Activated CD4-positive, alpha-beta T cell treated with anti-CD3 and anti-CD28 coated beads for 36 hours (primary cell): ENCODE measurements around the gene CD96. TPM values are rescaled to one million over a fixed set of nuclear protein-coding genes. Genes with fewer than 3 reads are reported as not detected.
A peak's percentile ranks its signal among the peaks of the same experiment; 100 is the strongest.

Experiments
- ATAC-seq: fragments of 200-7000 bp; cut with Tn5 transposase; one replicate; pipeline ENCODE4 v1.10.0; 2021; ENCODE audit warnings: mild to moderate bottlenecking, moderate library complexity
- CTCF ChIA-PET: fragments of 350-600 bp; sonication (Branson Sonifier 250); formaldehyde crosslinking; loops from one replicate; lab custom pipeline; 2021; ENCODE audit warnings: antibody characterized with exemption; lab: Charles Lee
- POLR2A ChIA-PET: fragments of 350-600 bp; sonication (Branson Sonifier 250); formaldehyde crosslinking; loops from one replicate; lab custom pipeline; 2021; ENCODE audit warnings: antibody characterized with exemption, inconsistent platforms; lab: Charles Lee
- DNase-seq: peaks from one replicate; pipeline ENCODE4 v3.0.0-alpha.2; 2020
- H3K27ac Mint-ChIP-seq: one replicate; pipeline ENCODE4 v1.8.0; 2021; ENCODE audit warnings: mixed read lengths
- H3K27me3 Mint-ChIP-seq: one replicate; pipeline ENCODE4 v1.8.0; 2021; ENCODE audit warnings: mixed read lengths
- H3K36me3 Mint-ChIP-seq: one replicate; pipeline ENCODE4 v1.8.0; 2021; ENCODE audit warnings: low read depth, mixed read lengths
- H3K4me1 Mint-ChIP-seq: one replicate; pipeline ENCODE4 v1.8.0; 2021; ENCODE audit warnings: mixed read lengths
- H3K4me3 Mint-ChIP-seq: one replicate; pipeline ENCODE4 v1.8.0; 2021; ENCODE audit warnings: mild to moderate bottlenecking, moderate library complexity, mixed read lengths
- H3K9me3 Mint-ChIP-seq: one replicate; pipeline ENCODE4 v1.8.0; 2021; ENCODE audit warnings: low read depth, mixed read lengths
- intact Hi-C, 2 experiments: fragments of 100-400 bp; cut with DNase I in 1 of 2; cut with micrococcal nuclease in 1 of 2; formaldehyde crosslinking; loops; one replicate each; pipeline versions ENCODE4 v1.14.2 to v1.15.1; 2022 to 2024; cut with DNase I, micrococcal nuclease
- total RNA-seq, 2 experiments: library from RNA; stranded (reverse); gene quantifications; one replicate each; pipeline ENCODE4 v1.2.3, GENCODE V29; 2021

Gene CD96
- total RNA-seq, 2 experiments from 2014 or later: 38.3 to 40.8 TPM

DNA sequence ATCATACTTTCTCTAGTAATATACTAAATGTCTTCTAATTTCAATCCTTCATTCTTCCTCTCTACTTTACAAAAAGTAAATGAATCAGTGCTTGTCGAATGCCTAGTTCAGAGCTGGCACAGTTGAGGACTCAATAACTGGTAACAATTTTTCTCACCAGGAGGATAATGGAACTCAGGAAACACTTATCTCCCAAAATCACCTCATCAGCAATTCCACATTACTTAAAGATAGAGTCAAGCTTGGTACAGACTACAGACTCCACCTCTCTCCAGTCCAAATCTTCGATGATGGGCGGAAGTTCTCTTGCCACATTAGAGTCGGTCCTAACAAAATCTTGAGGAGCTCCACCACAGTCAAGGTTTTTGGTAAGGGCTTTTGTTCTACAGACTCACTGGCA is 36.9 kb downstream of the CD96 start:
- intact Hi-C loops: loop anchor here (1.0 to 10.0 kb wide), 5 partner anchors 37 to 388 kb away; no protein-coding TSS in a partner anchor
- ChIA-PET CTCF (interaction anchor here (0.6 to 3.1 kb wide), 23 partner anchors 9 to 400 kb away, joined by 3 to 33 read pairs (median 5); partner anchors contain the start of genes ABHD10 and ZBED2), POLR2A (interaction anchor here (1.0 kb wide), 1 partner anchor 14 kb away, joined by 3 read pairs; no protein-coding TSS in a partner anchor)
- Mint-ChIP-seq H3K27me3 (no peaks in the 10 kb centered on the region), H3K4me1 (peaks cover 74% of the 10 kb centered on the region), H3K9me3 (peaks cover 3% of the 10 kb centered on the region), H3K27ac (peak overlapping the region; percentile 72), H3K4me3 (no peak overlapping the region), H3K36me3 (peaks cover 71% of the 10 kb centered on the region)
- DNase-seq (no peak), ATAC-seq (no peak)

DNA sequence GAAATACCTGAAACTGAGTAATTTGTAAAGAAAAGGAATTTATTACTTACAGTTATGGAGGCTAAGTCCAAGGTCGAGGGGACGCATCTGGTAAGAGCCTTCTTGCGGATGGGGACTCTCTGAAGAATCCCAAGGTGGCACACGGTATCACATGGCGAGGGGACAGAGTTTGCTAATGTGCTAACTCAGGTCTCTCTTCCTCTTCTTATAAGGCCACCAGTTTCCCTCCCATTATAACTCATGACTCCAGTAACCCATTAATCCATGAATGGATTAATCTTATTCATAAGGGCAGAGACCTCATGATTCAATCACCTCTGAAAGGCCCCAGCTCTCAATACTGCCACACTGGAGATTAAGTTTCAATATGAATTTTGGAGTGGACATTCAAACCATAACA is 37.5 kb downstream of the CD96 start:
- DNase-seq (no peak), ATAC-seq (no peak)
- peak overlapping the region; percentile 72 for H3K27ac Mint-ChIP-seq
- H3K4me1 Mint-ChIP-seq: peaks cover 78% of the 10 kb centered on the region
- intact Hi-C loops: loop anchor here (5.0 to 10.0 kb wide), 3 partner anchors 88 to 388 kb away; no protein-coding TSS in a partner anchor
- H3K9me3 Mint-ChIP-seq: peaks cover 4% of the 10 kb centered on the region
- ChIA-PET POLR2A (no interaction called here), CTCF (interaction anchor here (1.7 to 3.1 kb wide), 6 partner anchors 11 to 136 kb away, joined by 3 to 33 read pairs (median 10); no protein-coding TSS in a partner anchor)
- peaks cover 76% of the 10 kb centered on the region for H3K36me3 Mint-ChIP-seq
- no peaks in the 10 kb centered on the region for H3K27me3 Mint-ChIP-seq
- no peak overlapping the region for H3K4me3 Mint-ChIP-seq

DNA sequence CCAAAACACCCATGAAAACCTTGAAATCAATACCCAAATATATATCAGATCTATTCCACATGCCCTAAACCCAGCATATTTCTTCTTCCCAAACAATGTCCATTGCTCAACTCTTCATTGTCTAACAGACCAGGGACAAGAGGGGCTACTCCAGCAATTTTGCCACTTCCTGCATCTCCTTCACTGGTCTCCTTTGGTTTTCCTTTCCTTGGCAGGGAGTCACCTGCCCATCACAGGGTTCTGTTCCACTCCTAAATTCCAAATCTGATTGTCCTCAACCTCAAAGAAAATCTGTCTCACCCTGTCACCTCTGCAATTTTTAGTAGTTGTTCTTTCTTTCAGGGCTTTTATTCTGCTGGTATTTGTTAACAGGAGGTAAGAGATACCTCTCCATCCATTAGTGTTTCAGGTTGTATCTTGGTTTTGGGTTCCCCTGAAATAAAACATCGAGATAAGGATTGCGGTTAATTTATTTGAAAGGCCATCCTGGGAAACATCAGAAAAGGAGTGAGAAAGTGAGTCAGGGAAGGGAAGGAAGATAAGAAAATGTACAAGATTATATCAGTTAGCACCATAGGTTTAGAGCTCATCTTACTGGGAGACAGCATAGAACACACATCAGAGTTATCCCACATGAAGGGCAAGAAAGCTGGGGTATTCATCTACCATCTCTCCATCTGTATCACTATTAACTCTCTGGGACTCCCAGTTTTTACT is 39.6 kb downstream of the CD96 start:
- ATAC-seq (no peak), DNase-seq (no peak)
- H3K36me3 Mint-ChIP-seq: peaks cover 80% of the 10 kb centered on the region
- POLR2A ChIA-PET: no interaction called here
- intact Hi-C loops: loop anchor here in 1 of 2 experiments (2.0 kb wide), 1 partner anchor 15 kb away; no protein-coding TSS in a partner anchor
- peaks cover 83% of the 10 kb centered on the region for H3K4me1 Mint-ChIP-seq
- H3K4me3 Mint-ChIP-seq: no peak overlapping the region
- no peaks in the 10 kb centered on the region for H3K27me3 Mint-ChIP-seq
- peak overlapping the region; percentile 86 for H3K27ac Mint-ChIP-seq
- H3K9me3 Mint-ChIP-seq: peaks cover 8% of the 10 kb centered on the region
- CTCF ChIA-PET: no interaction called here

DNA sequence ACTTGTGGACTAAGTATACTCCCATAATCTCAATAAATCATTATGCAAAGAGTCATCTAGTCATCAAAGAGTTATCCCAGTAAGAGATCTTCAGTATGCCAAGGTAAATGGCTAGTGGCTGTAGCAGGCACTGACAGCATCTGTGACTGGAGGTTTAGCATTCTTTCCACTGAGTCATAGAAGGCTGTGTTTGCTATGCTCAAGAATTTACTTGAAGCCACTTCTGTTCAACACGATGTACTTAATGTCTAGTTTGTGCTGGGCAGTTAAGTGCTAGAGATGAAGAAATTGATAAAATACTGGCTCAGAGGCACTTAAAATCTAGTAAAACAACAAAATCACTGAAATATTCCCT is 40.1 kb downstream of the CD96 start:
- Mint-ChIP-seq H3K4me3 (no peak overlapping the region), H3K27me3 (no peaks in the 10 kb centered on the region), H3K36me3 (peaks cover 83% of the 10 kb centered on the region), H3K9me3 (peaks cover 12% of the 10 kb centered on the region), H3K4me1 (peaks cover 83% of the 10 kb centered on the region), H3K27ac (peak overlapping the region; percentile 86)
- intact Hi-C loops: loop anchor here in 1 of 2 experiments (2.0 kb wide), 1 partner anchor 15 kb away; no protein-coding TSS in a partner anchor
- DNase-seq (peak; percentile 39), ATAC-seq (peak; percentile 72)
- ChIA-PET POLR2A (no interaction called here), CTCF (no interaction called here)

DNA sequence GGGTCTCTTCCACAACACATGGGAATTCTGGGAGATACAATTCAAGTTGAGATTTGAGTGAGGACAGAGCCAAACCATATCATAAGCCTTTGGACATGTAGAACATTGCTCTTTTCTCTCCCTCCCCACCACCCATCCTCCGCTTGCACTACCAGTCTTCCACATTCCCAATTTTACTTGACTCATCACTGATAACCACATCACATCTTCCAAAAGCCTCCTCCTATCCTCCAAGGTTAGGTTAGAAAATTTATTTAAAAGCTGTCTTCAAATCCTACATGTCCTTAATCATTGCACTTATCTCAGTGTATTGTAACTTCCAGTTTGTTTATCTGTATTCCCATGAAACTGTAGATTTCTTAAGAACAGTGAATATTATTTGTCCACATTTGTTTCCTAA is 42.7 kb downstream of the CD96 start:
- intact Hi-C loops: no loop called here
- ChIA-PET POLR2A (no interaction called here), CTCF (interaction anchor here (3.0 kb wide), 1 partner anchor 32 kb away, joined by 12 read pairs; no protein-coding TSS in a partner anchor)
- Mint-ChIP-seq H3K27me3 (no peaks in the 10 kb centered on the region), H3K9me3 (peaks cover 12% of the 10 kb centered on the region), H3K27ac (no peak overlapping the region), H3K4me1 (peaks cover 78% of the 10 kb centered on the region), H3K4me3 (no peak overlapping the region), H3K36me3 (peaks cover 82% of the 10 kb centered on the region)
- ATAC-seq (no peak), DNase-seq (no peak)

DNA sequence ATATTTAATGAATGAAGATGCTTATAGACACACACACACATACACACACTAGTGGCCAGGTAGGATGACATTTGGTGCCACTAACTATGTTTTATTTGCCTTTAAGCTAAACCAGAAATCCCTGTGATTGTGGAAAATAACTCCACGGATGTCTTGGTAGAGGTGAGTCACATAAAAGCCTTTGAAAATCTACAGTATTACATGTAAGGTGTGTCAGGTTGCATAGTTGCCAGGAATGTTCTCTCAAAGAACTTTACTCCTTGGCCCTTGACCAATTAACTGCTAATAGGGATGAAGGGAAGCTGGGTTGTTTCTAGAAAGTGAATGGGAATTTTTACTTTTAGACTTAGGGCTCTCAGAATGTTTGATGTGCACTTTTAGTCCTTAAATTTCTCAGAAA is 43.2 kb downstream of the CD96 start:
- H3K9me3 Mint-ChIP-seq: peaks cover 12% of the 10 kb centered on the region
- H3K4me3 Mint-ChIP-seq: no peak overlapping the region
- H3K36me3 Mint-ChIP-seq: peaks cover 82% of the 10 kb centered on the region
- ChIA-PET POLR2A (no interaction called here), CTCF (interaction anchor here (0.9 to 3.0 kb wide), 2 partner anchors 31 to 383 kb away, joined by 6 to 12 read pairs; no protein-coding TSS in a partner anchor)
- ATAC-seq: no peak
- DNase-seq: no peak
- no peak overlapping the region for H3K27ac Mint-ChIP-seq
- peaks cover 78% of the 10 kb centered on the region for H3K4me1 Mint-ChIP-seq
- H3K27me3 Mint-ChIP-seq: no peaks in the 10 kb centered on the region
- intact Hi-C loops: no loop called here

DNA sequence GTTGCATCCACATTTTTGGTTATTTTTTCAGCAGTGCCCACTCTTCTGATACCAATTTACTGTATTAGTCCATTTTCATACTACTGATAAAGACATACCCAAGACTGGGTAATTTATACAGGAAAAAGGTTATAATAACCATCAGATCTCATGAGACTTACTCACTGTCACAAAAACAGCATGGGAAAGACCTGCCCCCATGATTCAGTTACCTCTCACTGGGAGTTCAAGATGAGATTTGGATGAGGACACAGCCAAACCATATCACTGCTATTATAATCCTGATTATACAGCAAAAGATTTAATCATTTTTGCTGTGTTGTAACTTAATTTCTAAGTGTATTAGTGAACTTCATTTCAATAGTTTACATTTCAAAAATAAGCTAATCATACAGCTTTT is 46.5 kb downstream of the CD96 start:
- peak; percentile 46 for ATAC-seq
- POLR2A ChIA-PET: no interaction called here
- no peaks in the 10 kb centered on the region for H3K27me3 Mint-ChIP-seq
- peaks cover 61% of the 10 kb centered on the region for H3K4me1 Mint-ChIP-seq
- H3K36me3 Mint-ChIP-seq: peaks cover 84% of the 10 kb centered on the region
- no peak for DNase-seq
- CTCF ChIA-PET: interaction anchor here (0.6 to 2.3 kb wide), 2 partner anchors 10 to 961 kb away, joined by 3 to 9 read pairs; no protein-coding TSS in a partner anchor
- no peak overlapping the region for H3K4me3 Mint-ChIP-seq
- H3K27ac Mint-ChIP-seq: peak overlapping the region; percentile 37
- H3K9me3 Mint-ChIP-seq: peaks cover 10% of the 10 kb centered on the region
- intact Hi-C loops: no loop called here

DNA sequence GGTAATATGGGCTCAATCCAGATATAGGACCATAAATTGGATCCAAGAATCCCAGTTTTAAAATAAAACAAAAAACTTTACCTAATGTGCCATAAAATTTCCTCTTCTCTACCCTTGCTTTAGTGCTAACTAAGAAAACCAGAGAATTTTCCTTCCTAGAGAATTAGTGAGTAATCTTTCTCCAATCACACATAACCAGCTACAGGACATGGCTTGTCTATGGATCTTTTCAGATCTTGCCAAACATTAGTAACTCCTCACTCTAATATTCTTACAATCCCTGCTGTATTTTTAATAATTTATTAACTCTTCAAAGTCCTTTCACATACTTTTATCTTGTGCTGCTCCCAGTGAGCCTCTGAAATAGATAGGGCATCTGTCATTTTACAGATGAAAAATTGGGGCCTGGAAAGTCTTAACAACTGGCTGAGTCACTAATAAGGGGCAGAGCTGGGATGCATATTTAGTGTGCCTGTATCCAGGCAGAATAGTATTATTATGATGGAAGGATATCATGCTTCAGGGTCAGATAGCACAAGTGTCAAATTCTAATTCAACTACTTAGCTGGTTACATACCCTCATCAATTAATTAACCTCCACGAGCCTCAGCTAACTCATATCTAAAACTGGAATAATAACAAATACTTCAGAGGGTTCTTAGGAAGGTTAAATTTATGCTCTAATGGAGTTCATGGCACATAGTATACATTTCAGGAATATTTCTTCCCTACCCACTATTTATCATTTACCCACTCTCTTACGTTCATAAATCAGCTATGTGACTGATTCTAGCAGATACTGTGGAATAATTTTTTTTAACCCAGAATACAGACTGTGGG is 47.5 kb downstream of the CD96 start:
- intact Hi-C loops: loop anchor here in 1 of 2 experiments (10.0 kb wide), 1 partner anchor 905 kb away; the partner anchor contains the start of gene BTLA
- H3K27ac Mint-ChIP-seq: peak overlapping the region; percentile 69

DNA sequence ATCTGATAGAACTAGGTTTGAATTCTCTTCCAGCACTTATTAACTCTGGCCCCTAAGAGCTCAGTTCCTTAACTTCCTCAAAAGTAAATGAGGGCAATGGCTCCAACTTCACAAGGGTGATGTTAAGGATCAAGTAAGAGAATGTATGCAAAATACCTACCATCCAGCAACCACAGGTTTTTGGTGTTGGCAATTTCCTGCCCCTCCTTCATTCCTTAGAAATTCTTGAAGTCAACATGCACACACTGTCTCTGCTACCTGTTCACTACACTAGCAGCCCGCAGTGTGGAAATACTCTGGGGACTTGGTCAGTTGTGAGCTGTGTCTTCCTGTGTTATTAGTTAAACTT is 48.1 kb downstream of the CD96 start:
- no peak for DNase-seq
- POLR2A ChIA-PET: interaction anchor here (0.9 to 1.1 kb wide), 2 partner anchors 20 to 23 kb away, joined by 3 to 4 read pairs; no protein-coding TSS in a partner anchor
- H3K4me1 Mint-ChIP-seq: peaks cover 55% of the 10 kb centered on the region
- H3K27me3 Mint-ChIP-seq: no peaks in the 10 kb centered on the region
- ATAC-seq: no peak
- H3K36me3 Mint-ChIP-seq: peaks cover 86% of the 10 kb centered on the region
- peak overlapping the region; percentile 93 for H3K4me3 Mint-ChIP-seq
- CTCF ChIA-PET: interaction anchor here (1.2 to 1.4 kb wide), 4 partner anchors 12 to 79 kb away, joined by 3 to 8 read pairs (median 4); no protein-coding TSS in a partner anchor
- intact Hi-C loops: loop anchor here in 1 of 2 experiments (10.0 kb wide), 1 partner anchor 905 kb away; the partner anchor contains the start of gene BTLA
- peak overlapping the region; percentile 69 for H3K27ac Mint-ChIP-seq
- peaks cover 8% of the 10 kb centered on the region for H3K9me3 Mint-ChIP-seq

More for the DNA sequence above, 47.5 kb downstream of the CD96 start:
- Mint-ChIP-seq H3K4me3 (peak overlapping the region; percentile 93), H3K36me3 (peaks cover 85% of the 10 kb centered on the region), H3K27me3 (no peaks in the 10 kb centered on the region), H3K4me1 (peaks cover 58% of the 10 kb centered on the region), H3K9me3 (peaks cover 8% of the 10 kb centered on the region)
- CTCF ChIA-PET: interaction anchor here (1.2 to 1.4 kb wide), 4 partner anchors 11 to 79 kb away, joined by 3 to 8 read pairs (median 4); no protein-coding TSS in a partner anchor
- DNase-seq: no peak
- ATAC-seq: no peak
- POLR2A ChIA-PET: interaction anchor here (1.1 kb wide), 1 partner anchor 21 kb away, joined by 3 read pairs; no protein-coding TSS in a partner anchor

DNA sequence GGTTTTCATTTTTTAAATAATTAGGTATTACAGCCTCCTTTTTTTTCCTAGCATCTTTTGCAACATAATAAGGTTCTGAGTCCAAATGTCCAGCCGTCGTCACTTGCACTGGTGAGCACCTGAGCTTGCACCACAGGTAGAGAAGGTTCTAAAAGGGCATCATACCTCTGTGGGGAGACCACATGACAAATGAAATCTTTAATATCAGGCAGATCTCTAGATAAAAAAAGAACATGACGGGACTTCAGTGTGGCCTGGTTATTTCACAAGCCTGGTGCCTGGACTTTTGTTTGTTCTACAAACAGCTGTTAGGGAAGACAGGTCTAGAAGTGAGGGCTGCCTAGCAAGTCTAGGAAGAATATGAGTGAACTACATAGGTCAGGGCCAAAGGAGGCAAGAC is 49.6 kb downstream of the CD96 start:
- Mint-ChIP-seq H3K27ac (peak overlapping the region; percentile 98), H3K9me3 (peaks cover 4% of the 10 kb centered on the region), H3K4me3 (peak overlapping the region; percentile 93), H3K4me1 (peaks cover 60% of the 10 kb centered on the region), H3K27me3 (no peaks in the 10 kb centered on the region), H3K36me3 (peaks cover 86% of the 10 kb centered on the region)
- intact Hi-C loops: loop anchor here in 1 of 2 experiments (10.0 kb wide), 1 partner anchor 903 kb away; the partner anchor contains the start of gene BTLA
- ChIA-PET CTCF (interaction anchor here (1.3 kb wide), 1 partner anchor 14 kb away, joined by 4 read pairs; no protein-coding TSS in a partner anchor), POLR2A (interaction anchor here (0.6 kb wide), 1 partner anchor 387 kb away, joined by 6 read pairs; no protein-coding TSS in a partner anchor)
- ATAC-seq: no peak
- DNase-seq: no peak
